Activated naive CD4-positive, alpha-beta T cell treated with anti-CD3 and anti-CD28 coated beads, Interleukin-2, amount 10 ng/mL, durations not matched to agents 7 days and 5 days (primary cell): ENCODE measurements around the gene IL33.

Experiments used
- CTCF ChIA-PET: fragments of 350-600 bp; sonication (Branson Sonifier 250); formaldehyde crosslinking; loops from one replicate; lab custom pipeline; 2021; ENCODE audit warnings: antibody characterized with exemption; lab: Charles Lee
- DNase-seq: peaks from one replicate; pipeline ENCODE4 v3.0.0-alpha.2; 2020
- H3K27ac Mint-ChIP-seq: one replicate; pipeline ENCODE4 v1.8.0; 2021; ENCODE audit warnings: mild to moderate bottlenecking, moderate library complexity, mixed read lengths
- H3K27me3 Mint-ChIP-seq: one replicate; pipeline ENCODE4 v1.8.0; 2021; ENCODE audit warnings: mild to moderate bottlenecking, mixed read lengths
- H3K36me3 Mint-ChIP-seq: one replicate; pipeline ENCODE4 v1.8.0; 2021; ENCODE audit warnings: mixed read lengths
- H3K4me1 Mint-ChIP-seq: one replicate; pipeline ENCODE4 v1.8.0; 2021; ENCODE audit warnings: mixed read lengths
- H3K4me3 Mint-ChIP-seq: one replicate; pipeline ENCODE4 v1.8.0; 2021; ENCODE audit warnings: mild to moderate bottlenecking, moderate library complexity, mixed read lengths
- H3K9me3 Mint-ChIP-seq: one replicate; pipeline ENCODE4 v1.8.0; 2021; ENCODE audit warnings: mixed read lengths

The IL33 gene

DNA sequence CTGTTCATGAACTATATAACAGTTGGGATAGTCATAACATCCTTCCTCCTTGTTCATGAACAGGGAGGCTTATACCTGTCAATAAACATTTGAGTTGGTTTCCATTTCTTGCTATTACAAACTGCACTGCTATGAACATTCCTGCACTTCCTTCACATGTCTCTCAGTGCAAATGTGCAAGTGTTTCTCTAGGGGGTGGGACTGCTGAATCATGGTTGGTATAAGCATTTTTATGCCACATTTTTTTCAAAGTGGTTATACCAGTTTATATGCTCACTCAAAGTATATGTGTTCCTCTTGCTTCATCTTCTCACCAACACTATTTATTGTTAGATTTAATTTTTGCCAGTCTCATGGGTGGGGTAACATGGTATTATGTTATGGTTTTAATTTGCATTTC, 86.8 kb downstream of the IL33 start:
- H3K4me3 Mint-ChIP-seq = no peak overlapping the region

DNA sequence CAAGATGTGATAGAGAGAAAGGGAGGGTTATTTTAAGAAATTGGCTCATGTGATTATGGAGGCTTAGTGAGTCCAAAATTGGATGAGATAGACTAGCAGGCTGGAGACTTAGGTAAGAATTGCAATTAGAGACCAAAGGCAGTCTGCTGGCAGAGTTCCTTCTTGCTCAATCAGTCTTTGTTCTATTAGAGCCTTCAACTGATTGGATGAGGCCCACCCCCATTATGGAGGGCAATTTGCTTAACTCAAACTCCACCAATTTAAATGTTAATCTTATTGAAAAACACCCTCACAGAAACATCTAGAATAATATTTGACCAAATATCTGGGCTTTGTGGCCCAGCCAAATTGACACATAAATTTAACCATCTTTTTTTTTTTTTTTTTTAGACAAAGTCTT, 88.6 kb downstream of the IL33 start:
- DNase-seq = no peak

More for the DNA sequence above, 86.8 kb downstream of the IL33 start:
- Mint-ChIP-seq H3K9me3 (no peaks in the 10 kb centered on the region), H3K4me1 (no peaks in the 10 kb centered on the region), H3K27me3 (peaks cover 6% of the 10 kb centered on the region), H3K36me3 (no peaks in the 10 kb centered on the region), H3K27ac (no peak overlapping the region)
- CTCF ChIA-PET = no interaction called here
- DNase-seq = no peak

DNA sequence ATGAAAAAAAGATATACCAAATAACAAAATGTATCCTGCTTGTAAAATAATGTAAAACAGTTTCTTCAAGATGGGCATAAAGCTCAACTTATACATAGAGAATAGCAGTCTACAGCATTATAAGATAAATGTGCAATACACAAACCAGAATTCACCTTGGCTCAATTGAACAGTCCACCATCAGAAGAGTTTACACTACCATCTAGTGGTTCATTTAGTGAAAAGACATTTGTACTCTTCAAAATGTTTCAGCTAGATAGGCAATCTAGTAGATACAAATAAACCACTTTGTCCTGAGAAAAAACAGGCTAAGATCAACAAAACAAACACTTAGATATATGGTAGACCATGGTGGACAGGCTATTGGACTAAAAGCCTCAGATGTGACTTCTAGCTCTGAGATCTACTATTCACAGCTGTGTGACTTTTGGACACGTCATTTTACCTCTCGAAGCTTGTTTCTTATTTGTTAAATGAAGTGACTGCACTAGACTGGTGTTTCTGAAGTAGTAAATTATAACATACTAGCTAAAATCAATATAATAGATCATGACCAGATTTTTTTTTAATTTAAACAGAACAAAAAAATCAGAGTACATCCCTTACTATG, 90.5 kb downstream of the IL33 start:
- CTCF ChIA-PET = interaction anchor here (0.6 to 3.3 kb wide), 17 partner anchors 9 to 706 kb away, joined by 3 to 29 read pairs (median 3); no protein-coding TSS in a partner anchor
- Mint-ChIP-seq H3K4me3 (no peak overlapping the region), H3K4me1 (no peaks in the 10 kb centered on the region), H3K36me3 (no peaks in the 10 kb centered on the region), H3K27ac (no peak overlapping the region), H3K27me3 (peaks cover 9% of the 10 kb centered on the region), H3K9me3 (no peaks in the 10 kb centered on the region)
- no peak for DNase-seq

More for the DNA sequence above, 88.6 kb downstream of the IL33 start:
- H3K4me3 Mint-ChIP-seq = no peak overlapping the region
- CTCF ChIA-PET = interaction anchor here (0.7 to 3.3 kb wide), 2 partner anchors 318 to 418 kb away, joined by 5 to 18 read pairs; no protein-coding TSS in a partner anchor
- H3K27ac Mint-ChIP-seq = no peak overlapping the region
- H3K36me3 Mint-ChIP-seq = no peaks in the 10 kb centered on the region
- no peaks in the 10 kb centered on the region for H3K9me3 Mint-ChIP-seq
- H3K4me1 Mint-ChIP-seq = no peaks in the 10 kb centered on the region
- H3K27me3 Mint-ChIP-seq = peaks cover 9% of the 10 kb centered on the region
